Spleen (tissue), 11 donors: Measurements from ENCODE around the gene TOR4A. TPM values are rescaled to one million over a fixed set of nuclear protein-coding genes. Genes with fewer than 3 reads are reported as not detected.

ENCODE experiments used
- DNase-seq: peaks from one replicate; pipeline ENCODE4 v3.0.0-alpha.2; 2020
- H3K27ac ChIP-seq, 8 donors: fragments of 200-600 bp; sonication (generic) in 7 of 8; 1 replicate in 4 of 8; 2 replicates in 4 of 8; pipeline versions ENCODE4 v1.5.0 to v1.8.0; 2016 to 2021; ENCODE audit warnings: inconsistent platforms in 4 of 8, mild to moderate bottlenecking in 4 of 8, moderate library complexity in 1 of 8
- H3K27me3 ChIP-seq, 7 donors: fragments of 200-600 bp; sonication (generic) in 6 of 7; replicated peaks in 1 of 7; 1 replicate in 4 of 7; 2 replicates in 3 of 7; pipeline versions ENCODE4 v1.5.0 to v1.8.0; 2016 to 2021; ENCODE audit warnings: inconsistent platforms in 3 of 7, mild to moderate bottlenecking in 1 of 7
- H3K36me3 ChIP-seq, 6 donors: fragments of 200-600 bp; sonication (generic) in 5 of 6; 1 replicate in 4 of 6; 2 replicates in 2 of 6; pipeline versions ENCODE4 v1.5.0 to v1.8.0; 2016 to 2021; ENCODE audit warnings: inconsistent platforms in 2 of 6
- H3K4me1 ChIP-seq, 6 donors: fragments of 200-600 bp; sonication (generic) in 5 of 6; 1 replicate in 3 of 6; 2 replicates in 3 of 6; pipeline versions ENCODE4 v1.5.0 to v1.8.0; 2016 to 2021; ENCODE audit warnings: inconsistent platforms in 3 of 6
- H3K4me3 ChIP-seq, 8 donors: fragments of 200-600 bp; sonication (generic) in 7 of 8; 1 replicate in 4 of 8; 2 replicates in 4 of 8; pipeline versions ENCODE4 v1.5.0 to v1.8.0; 2016 to 2021; ENCODE audit warnings: inconsistent platforms in 4 of 8, mild to moderate bottlenecking in 4 of 8, moderate library complexity in 2 of 8
- H3K9me3 ChIP-seq, 8 donors: fragments of 200-600 bp; sonication (generic) in 7 of 8; 1 replicate in 4 of 8; 2 replicates in 4 of 8; pipeline versions ENCODE4 v1.5.0 to v1.8.0; 2016 to 2021; ENCODE audit warnings: inconsistent platforms in 4 of 8
- CTCF ChIP-seq, 11 experiments: fragments of 200-600 bp in 7 of 11; fragments of 450-650 bp in 4 of 11; sonication (generic) in 4 of 11; IDR thresholded peaks in 8 of 11; conservative IDR thresholded peaks in 3 of 11; 1 replicate in 7 of 11; 2 replicates in 4 of 11; pipeline versions ENCODE4 v1.4.0 to v1.8.0; 2016 to 2021; ENCODE audit warnings: antibody characterized with exemption in 11 of 11, inconsistent platforms in 4 of 11, mild to moderate bottlenecking in 1 of 11
- POLR2A ChIP-seq, 3 donors: fragments of 450-650 bp; IDR thresholded peaks; one replicate each; pipeline ENCODE4 v1.5.1; 2017; ENCODE audit warnings: antibody characterized with exemption in 3 of 3, mild to moderate bottlenecking in 1 of 3
- POLR2AphosphoS5 ChIP-seq, 3 donors: sonication (generic); formaldehyde crosslinking; IDR thresholded peaks; one replicate each; pipeline ENCODE4 v1.5.1; 2017; ENCODE audit warnings: antibody characterized with exemption in 3 of 3
- WGBS, 5 donors: extraction: QIAGEN DNeasy Blood & Tissue Kit in 3 of 5; methylation state at CpG; one replicate each; pipeline versions ENCODE4 v1.1.5 to v1.1.7; 2013 to 2018; 5-methylcytosine and 5-hydroxymethylcytosine counted together
- intact Hi-C: fragments of 100-400 bp; cut with DNase I; formaldehyde crosslinking; loops from one replicate; pipeline ENCODE4 v1.15.0; 2023; ENCODE audit warnings: low total_unique reads
- polyA plus RNA-seq, 3 donors: library from polyadenylated mRNA; stranded (reverse); fragments of 200-250 nt; gene quantifications; one replicate each; pipeline ENCODE4 v1.2.1, GENCODE V29; 2013
- total RNA-seq, 7 donors: library from RNA; depleted of rRNA in 3 of 7; stranded (reverse); fragments of >200 nt in 3 of 7; fragmentation: NEBNext Ultra II Directional in 4 of 7; extraction: Animal tissue kit (Norgen Biotek cat#: 25700) in 4 of 7; gene quantifications; one replicate each; pipeline versions ENCODE4 v1.1.0 to v1.2.1, GENCODE V29; 2016 to 2021
- donor health status: healthy with polysubstance abuse.
- donor health status: DM: no; HTN: no; CAD: no; lungs with moderate emphysema.
- donor health status: DM: no; HTN: no; CAD: no.
- donor health status: Bipolar disorder and iron deficiency.
- donor health status: healthy.
- donor health status: DM: no; HTN: no; CAD: no.
- donor health status: DM: yes; HTN: yes; CAD: no.

TOR4A gene
- total and polyA plus RNA-seq, 10 donors: 3.2 to 39.9 (median 26.2) TPM

GRCh38 chr9:137311171-137311985, 33.9 kb downstream of the TOR4A start:
- 64 to 87% (median 76%) methylated on average over 9 to 27 of the region's 27 CpGs for WGBS, 5 donors
- Histone ChIP-seq H3K4me3 (no peak overlapping the region), H3K27ac (no peak overlapping the region), H3K4me1 (peaks cover 7 to 56% (median 32%) of the 10 kb centered on the region in 6 donors), H3K27me3 (peaks cover 0 to 35% (median 13%) of the 10 kb centered on the region in 7 donors), H3K9me3 (no peaks in the 10 kb centered on the region), H3K36me3 (no peaks in the 10 kb centered on the region)
- intact Hi-C loops: no loop called here
- TF ChIP-seq POLR2AphosphoS5 (IDR thresholded peaks at IDR 0.05) (peak in 1 of 3 donors; percentile 10), CTCF (IDR thresholded peaks at IDR 0.05 in 8 of 11, conservative IDR thresholded peaks at IDR 0.05 in 3 of 11) (no peak)
- peak; percentile 73 for DNase-seq

GRCh38 chr9:137311986-137312851, 34.7 kb downstream of the TOR4A start:
- peaks cover 0 to 35% (median 16%) of the 10 kb centered on the region in 7 donors for H3K27me3 ChIP-seq
- WGBS, 5 donors: 76 to 82% (median 79%) methylated on average over 7 to 28 of the region's 28 CpGs
- peaks cover 4 to 56% (median 31%) of the 10 kb centered on the region in 6 donors for H3K4me1 ChIP-seq
- H3K27ac ChIP-seq: no peak overlapping the region
- no peak overlapping the region for H3K4me3 ChIP-seq
- TF ChIP-seq POLR2AphosphoS5 (IDR thresholded peaks at IDR 0.05) (no peak), CTCF (IDR thresholded peaks at IDR 0.05 in 8 of 11, conservative IDR thresholded peaks at IDR 0.05 in 3 of 11) (no peak), POLR2A (IDR thresholded peaks at IDR 0.05) (no peak)
- no peaks in the 10 kb centered on the region for H3K9me3 ChIP-seq
- intact Hi-C loops: no loop called here
- DNase-seq: peak; percentile 54
- no peaks in the 10 kb centered on the region for H3K36me3 ChIP-seq

- peaks cover 4 to 54% (median 28%) of the 10 kb centered on the region in 6 donors for H3K4me1 ChIP-seq
- intact Hi-C loops: no loop called here
- H3K9me3 ChIP-seq: no peaks in the 10 kb centered on the region
- 87 to 95% (median 91%) methylated on average over 6 of the region's 6 CpGs for WGBS, 5 donors
- H3K27me3 ChIP-seq: peaks cover 0 to 34% (median 16%) of the 10 kb centered on the region in 7 donors
- no peaks in the 10 kb centered on the region for H3K36me3 ChIP-seq
- H3K4me3 ChIP-seq: no peak overlapping the region
- no peak overlapping the region for H3K27ac ChIP-seq
- DNase-seq: peak; percentile 68
- TF ChIP-seq CTCF (IDR thresholded peaks at IDR 0.05 in 8 of 11, conservative IDR thresholded peaks at IDR 0.05 in 3 of 11): no peak
- TF ChIP-seq POLR2A (IDR thresholded peaks at IDR 0.05): no peak
- TF ChIP-seq POLR2AphosphoS5 (IDR thresholded peaks at IDR 0.05): no peak
Measured at GRCh38 chr9:137312852-137313325, 35.4 kb downstream of the TOR4A start.
